Measurements from ENCODE around the gene EHD3. TPM values are rescaled to one million over a fixed set of nuclear protein-coding genes. Genes with fewer than 3 reads are reported as not detected.

Gene EHD3
- total RNA-seq, 1 donor from 2014 or later: 22.5 TPM

DNA sequence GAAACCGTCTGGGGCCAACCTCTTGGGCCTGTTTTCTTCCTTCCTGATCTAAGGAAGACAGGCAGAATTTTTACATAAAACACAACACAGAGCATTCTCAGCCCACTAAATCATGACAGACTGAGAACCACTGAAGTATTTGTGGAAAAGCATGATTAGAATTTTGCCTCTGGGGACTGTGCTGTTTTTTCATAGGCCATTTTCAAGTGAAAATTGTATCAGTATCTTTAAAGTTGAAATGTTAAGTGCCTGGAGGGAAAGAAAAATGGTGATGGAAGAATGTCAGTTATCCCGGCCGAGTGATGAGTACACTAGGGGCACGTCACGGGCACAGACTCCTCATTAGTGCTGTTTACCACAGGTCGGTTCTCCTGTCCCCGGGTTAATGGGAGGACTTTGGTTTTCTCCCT, 36.9 kb downstream of the EHD3 start:
- intact Hi-C loops (cut with DNase I): loop anchor here (5.0 kb wide), 1 partner anchor 36 kb away; no protein-coding TSS in a partner anchor
- H3K4me3 ChIP-seq: no peak overlapping the region
- H3K9me3 ChIP-seq: no peaks in the 10 kb centered on the region
- H3K27ac ChIP-seq: peak overlapping the region; percentile 69 to 76
- peaks cover 2 to 21% of the 10 kb centered on the region in 2 donors for H3K36me3 ChIP-seq
- DNase-seq (ENCODE audit: low spot score in 2 of 2): no peak
- TF ChIP-seq, protein P1, sequence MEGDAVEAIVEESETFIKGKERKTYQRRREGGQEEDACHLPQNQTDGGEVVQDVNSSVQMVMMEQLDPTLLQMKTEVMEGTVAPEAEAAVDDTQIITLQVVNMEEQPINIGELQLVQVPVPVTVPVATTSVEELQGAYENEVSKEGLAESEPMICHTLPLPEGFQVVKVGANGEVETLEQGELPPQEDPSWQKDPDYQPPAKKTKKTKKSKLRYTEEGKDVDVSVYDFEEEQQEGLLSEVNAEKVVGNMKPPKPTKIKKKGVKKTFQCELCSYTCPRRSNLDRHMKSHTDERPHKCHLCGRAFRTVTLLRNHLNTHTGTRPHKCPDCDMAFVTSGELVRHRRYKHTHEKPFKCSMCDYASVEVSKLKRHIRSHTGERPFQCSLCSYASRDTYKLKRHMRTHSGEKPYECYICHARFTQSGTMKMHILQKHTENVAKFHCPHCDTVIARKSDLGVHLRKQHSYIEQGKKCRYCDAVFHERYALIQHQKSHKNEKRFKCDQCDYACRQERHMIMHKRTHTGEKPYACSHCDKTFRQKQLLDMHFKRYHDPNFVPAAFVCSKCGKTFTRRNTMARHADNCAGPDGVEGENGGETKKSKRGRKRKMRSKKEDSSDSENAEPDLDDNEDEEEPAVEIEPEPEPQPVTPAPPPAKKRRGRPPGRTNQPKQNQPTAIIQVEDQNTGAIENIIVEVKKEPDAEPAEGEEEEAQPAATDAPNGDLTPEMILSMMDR (IDR thresholded peaks at IDR 0.05): no peak
- H3K27me3 ChIP-seq: no peaks in the 10 kb centered on the region
- peaks cover 4 to 25% of the 10 kb centered on the region in 2 donors for H3K4me1 ChIP-seq

DNA sequence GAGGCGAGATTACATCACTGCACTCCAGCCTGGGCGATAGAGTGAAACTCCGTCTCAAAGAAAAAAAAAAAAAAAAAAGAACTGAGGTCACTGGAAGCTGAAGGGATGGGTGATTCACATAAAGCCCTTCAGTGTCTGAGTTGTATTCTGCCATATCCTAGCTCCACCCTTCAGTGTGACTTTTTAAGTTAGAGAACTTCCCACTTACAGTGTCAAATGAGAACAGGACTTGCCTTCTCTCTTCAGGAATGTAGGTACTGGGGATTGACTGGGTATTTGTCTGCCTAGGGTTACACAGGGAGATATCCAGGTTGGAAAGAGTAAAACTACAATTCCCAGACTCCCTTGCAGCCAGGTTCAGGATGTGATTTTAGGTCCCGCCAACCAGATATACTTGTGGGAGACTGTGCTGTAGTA, 37.9 kb downstream of the EHD3 start:
- intact Hi-C loops (cut with DNase I): loop anchor here (5.0 kb wide), 1 partner anchor 35 kb away; no protein-coding TSS in a partner anchor
- no peak for DNase-seq (ENCODE audit: low spot score in 2 of 2)
- Histone ChIP-seq H3K27me3 (no peaks in the 10 kb centered on the region), H3K9me3 (no peaks in the 10 kb centered on the region), H3K27ac (peak overlapping the region in 1 of 2 donors; percentile 76), H3K4me1 (peaks cover 4 to 25% of the 10 kb centered on the region in 2 donors), H3K4me3 (no peak overlapping the region), H3K36me3 (peaks cover 0 to 10% of the 10 kb centered on the region in 2 donors)
- TF ChIP-seq, protein P1 (IDR thresholded peaks at IDR 0.05): no peak

DNA sequence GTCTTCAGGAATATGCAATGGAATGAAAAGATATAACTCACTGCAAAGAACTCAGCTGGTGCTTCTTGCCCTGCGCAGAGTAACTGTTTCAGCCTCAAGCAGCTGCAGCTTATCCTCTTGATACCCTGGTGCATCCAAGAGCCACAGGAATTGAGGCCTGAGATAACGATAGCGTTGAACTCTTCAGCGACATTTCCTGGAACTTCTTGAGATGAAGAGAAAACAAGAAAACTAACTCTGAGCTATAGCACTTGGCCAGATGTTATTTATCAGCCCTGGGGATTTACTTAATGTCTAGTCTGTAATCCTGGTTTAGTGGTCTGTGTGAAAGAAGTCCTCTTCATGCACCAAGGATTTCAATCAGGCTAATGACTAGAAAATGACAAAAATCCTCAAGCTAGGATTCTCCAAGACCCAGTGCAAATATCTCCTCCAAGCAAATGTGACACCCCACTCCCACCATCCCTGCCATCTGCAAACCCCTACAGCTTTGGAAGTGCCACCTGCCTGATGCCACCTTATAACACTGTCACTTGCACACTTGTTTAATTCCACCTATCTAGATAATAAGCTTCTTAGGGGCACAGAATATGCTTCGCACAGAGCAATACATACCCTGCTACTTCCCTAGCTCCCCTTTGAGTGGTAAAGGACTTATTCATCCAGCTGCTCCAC, 40.6 kb downstream of the EHD3 start:
- TF ChIP-seq, protein P1 (IDR thresholded peaks at IDR 0.05): no peak
- H3K9me3 ChIP-seq: no peaks in the 10 kb centered on the region
- H3K36me3 ChIP-seq: no peaks in the 10 kb centered on the region
- H3K4me3 ChIP-seq: no peak overlapping the region
- intact Hi-C loops (cut with DNase I): loop anchor here (5.0 kb wide), 1 partner anchor 33 kb away; no protein-coding TSS in a partner anchor
- peaks cover 2 to 26% of the 10 kb centered on the region in 2 donors for H3K4me1 ChIP-seq
- DNase-seq (ENCODE audit: low spot score in 2 of 2): no peak
- no peak overlapping the region for H3K27ac ChIP-seq
- H3K27me3 ChIP-seq: no peaks in the 10 kb centered on the region

DNA sequence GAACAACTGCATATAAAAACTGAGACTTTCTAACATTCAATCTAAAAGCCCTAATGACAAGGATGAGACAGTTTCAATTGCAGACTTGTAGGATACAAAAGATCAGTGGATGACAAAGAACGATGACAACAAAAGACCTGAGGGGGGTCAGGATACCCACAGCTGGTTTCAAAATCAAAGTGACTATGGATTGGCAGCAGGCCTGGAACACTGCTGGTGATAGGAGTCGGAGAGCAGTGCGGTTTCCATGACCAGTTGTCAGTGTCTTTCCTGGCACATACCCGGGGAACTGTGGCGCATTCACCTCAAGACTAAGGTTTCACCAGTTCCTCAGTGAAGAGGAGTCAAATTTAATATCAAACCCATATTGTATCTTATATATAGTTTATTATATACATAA, 42.0 kb downstream of the EHD3 start:
- DNase-seq (ENCODE audit: low spot score in 2 of 2): no peak
- Histone ChIP-seq H3K27me3 (no peaks in the 10 kb centered on the region), H3K36me3 (no peaks in the 10 kb centered on the region), H3K4me1 (peaks cover 0 to 14% of the 10 kb centered on the region in 2 donors), H3K27ac (no peak overlapping the region), H3K9me3 (no peaks in the 10 kb centered on the region), H3K4me3 (no peak overlapping the region)
- TF ChIP-seq, protein P1 (IDR thresholded peaks at IDR 0.05): no peak
- intact Hi-C loops (cut with DNase I): no loop called here

DNA sequence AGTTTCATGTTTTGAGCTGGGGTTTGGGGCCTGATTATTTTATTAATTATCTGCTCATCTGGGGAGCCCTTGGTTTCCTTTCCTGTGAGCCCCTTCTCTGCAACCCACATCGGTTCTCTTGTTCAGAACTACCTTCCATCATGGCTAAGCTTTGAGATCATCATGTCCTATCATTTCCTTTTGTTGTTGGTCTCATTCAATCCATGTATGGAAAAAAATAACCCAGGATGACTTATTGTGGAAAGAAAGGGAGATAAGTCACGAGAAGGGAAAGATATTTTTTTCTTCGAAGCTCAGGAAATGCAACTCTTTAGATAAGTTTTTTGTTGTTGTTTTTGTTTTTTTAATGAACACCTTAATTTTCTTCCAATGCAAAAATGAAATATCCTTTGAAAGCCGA, 43.7 kb downstream of the EHD3 start:
- intact Hi-C loops (cut with DNase I): no loop called here
- no peaks in the 10 kb centered on the region for H3K9me3 ChIP-seq
- DNase-seq (ENCODE audit: low spot score in 2 of 2): no peak
- TF ChIP-seq, protein P1 (IDR thresholded peaks at IDR 0.05): no peak
- H3K27me3 ChIP-seq: no peaks in the 10 kb centered on the region
- H3K36me3 ChIP-seq: no peaks in the 10 kb centered on the region
- H3K4me3 ChIP-seq: no peak overlapping the region
- peaks cover 0 to 8% of the 10 kb centered on the region in 2 donors for H3K4me1 ChIP-seq
- no peak overlapping the region for H3K27ac ChIP-seq

Measured in ascending aorta (tissue), 2 donors.